HG03025 (cell line): ENCODE measurements around the gene RBP7.
"Not testable (repeated sequence)": the region's sequence is repeated elsewhere in the genome, so short reads cannot be mapped to it uniquely, and the experiment has no call there.

Experiments
- ATAC-seq: cut with Tn5 transposase; IDR thresholded peaks from one replicate; pipeline ENCODE4 v1.9.1; 2021; ENCODE audit warnings: mild to moderate bottlenecking, moderate library complexity; ENCODE audit not compliant: unreplicated experiment, low FRiP score

Gene RBP7

GRCh38 chr1:9996624-9997582 is at the start of gene RBP7:
RBP7 (plus strand) TSS chr1:9997228; CDS start chr1:9997259, 31 bp downstream.
- ATAC-seq, result no peak

GRCh38 chr1:9957726-9958125 is 39.3 kb upstream of the RBP7 start:
- no peak for ATAC-seq

GRCh38 chr1:9960011-9960410 is 37.0 kb upstream of the RBP7 start:
- no peak for ATAC-seq

- ATAC-seq, result no peak
These were observed 36.1 kb upstream of the RBP7 start for GRCh38 chr1:9960706-9961562.

- ATAC-seq, result no peak
These were observed 12.8 kb upstream of the RBP7 start for GRCh38 chr1:9984253-9984652.

GRCh38 chr1:9985001-9985400 is 12.0 kb upstream of the RBP7 start:
- ATAC-seq, result no peak

- ATAC-seq, result no peak
These were observed 7.3 kb upstream of the RBP7 start for GRCh38 chr1:9989773-9990172.

GRCh38 chr1:9990944-9991343 is 6.1 kb upstream of the RBP7 start:
- ATAC-seq, result no peak

- ATAC-seq, result no peak
These were observed 4.1 kb upstream of the RBP7 start for GRCh38 chr1:9992910-9993309.

GRCh38 chr1:9993561-9994075 is 3.4 kb upstream of the RBP7 start:
- ATAC-seq, result no peak

- ATAC-seq, result no peak
These were observed 4.1 kb downstream of the RBP7 start for GRCh38 chr1:10001016-10001665.

GRCh38 chr1:10005248-10005647 is 8.2 kb downstream of the RBP7 start:
- ATAC-seq, result not testable (repeated sequence)

- ATAC-seq, result no peak
These were observed 10.1 kb downstream of the RBP7 start for GRCh38 chr1:10007169-10007568.

GRCh38 chr1:10014016-10014415 is 17.0 kb downstream of the RBP7 start:
- no peak for ATAC-seq

GRCh38 chr1:10019561-10019960 is 22.5 kb downstream of the RBP7 start:
- no peak for ATAC-seq

GRCh38 chr1:10020086-10020485 is 23.1 kb downstream of the RBP7 start:
- no peak for ATAC-seq

GRCh38 chr1:10020678-10021077 is 23.6 kb downstream of the RBP7 start:
- ATAC-seq, result not testable (repeated sequence)

- ATAC-seq, result not testable (repeated sequence)
These were observed 25.0 kb downstream of the RBP7 start for GRCh38 chr1:10021992-10022391.

- ATAC-seq, result no peak
These were observed 25.6 kb downstream of the RBP7 start for GRCh38 chr1:10022656-10023055.

- ATAC-seq, result no peak
These were observed 28.3 kb downstream of the RBP7 start for GRCh38 chr1:10025354-10025753.

- ATAC-seq, result no peak
These were observed 30.0 kb downstream of the RBP7 start for GRCh38 chr1:10027027-10027426.
